ENCODE results near the gene APCDD1.

The APCDD1 gene

GRCh38 chr18:10436160-10436559 lies 18.3 kb upstream of the APCDD1 start:
- no peak for DNase-seq

- no peak for DNase-seq
Measured at GRCh38 chr18:10437837-10438236, 16.6 kb upstream of the APCDD1 start.

- no peak for DNase-seq
Measured at GRCh38 chr18:10439898-10440297, 14.5 kb upstream of the APCDD1 start.

- DNase-seq = no peak
Measured at GRCh38 chr18:10440884-10441283, 13.6 kb upstream of the APCDD1 start.

- no peak for DNase-seq
Measured at GRCh38 chr18:10441472-10441871, 13.0 kb upstream of the APCDD1 start.

GRCh38 chr18:10442551-10442971 lies 11.9 kb upstream of the APCDD1 start:
- no peak for DNase-seq

- no peak for DNase-seq
Measured at GRCh38 chr18:10443001-10443400, 11.4 kb upstream of the APCDD1 start.

GRCh38 chr18:10444314-10445006 lies 10.0 kb upstream of the APCDD1 start:
- no peak for DNase-seq

GRCh38 chr18:10449396-10449795 lies 5.0 kb upstream of the APCDD1 start:
- DNase-seq = no peak

- DNase-seq = no peak
Measured at GRCh38 chr18:10450986-10451385, 3.4 kb upstream of the APCDD1 start.

GRCh38 chr18:10453261-10453805 lies 1.1 kb upstream of the APCDD1 start:
- DNase-seq = peak; percentile 32

- peak; percentile 83 for DNase-seq
Measured at GRCh38 chr18:10454681-10455557, 484 bp downstream of the APCDD1 start.

GRCh38 chr18:10455726-10456453 lies 1.5 kb downstream of the APCDD1 start:
- DNase-seq = peak; percentile 56

- no peak for DNase-seq
Measured at GRCh38 chr18:10456718-10457117, 2.3 kb downstream of the APCDD1 start.

GRCh38 chr18:10457128-10457527 lies 2.7 kb downstream of the APCDD1 start:
- no peak for DNase-seq

GRCh38 chr18:10457767-10458166 lies 3.3 kb downstream of the APCDD1 start:
- no peak for DNase-seq

GRCh38 chr18:10458691-10459090 lies 4.3 kb downstream of the APCDD1 start:
- no peak for DNase-seq

GRCh38 chr18:10459587-10459986 lies 5.2 kb downstream of the APCDD1 start:
- DNase-seq = no peak

- no peak for DNase-seq
Measured at GRCh38 chr18:10460414-10461018, 6.1 kb downstream of the APCDD1 start.

- no peak for DNase-seq
Measured at GRCh38 chr18:10461989-10462388, 7.6 kb downstream of the APCDD1 start.

- no peak for DNase-seq
Measured at GRCh38 chr18:10462597-10462996, 8.2 kb downstream of the APCDD1 start.

- DNase-seq = no peak
Measured at GRCh38 chr18:10463096-10463495, 8.7 kb downstream of the APCDD1 start.

GRCh38 chr18:10463741-10464140 lies 9.3 kb downstream of the APCDD1 start:
- no peak for DNase-seq
